HCT116 (cell line): ENCODE measurements around the gene U2AF2.

Source experiments
- EZH2phosphoT487 ChIP-seq: fragments of 200-600 bp; IDR thresholded peaks from 2 replicates; pipeline ENCODE4 v1.6.1; 2018; ENCODE audit warnings: antibody characterized with exemption, borderline replicate concordance
- SRF ChIP-seq: IDR thresholded peaks from 2 replicates; pipeline ENCODE4 v1.6.1; 2012; ENCODE audit warnings: low read depth

- TF ChIP-seq SRF (no peak), EZH2phosphoT487 (no peak)
Observed at GRCh38 chr19:55712804-55713631, 58.2 kb downstream of the U2AF2 start.
